Ishikawa (cell line): Measurements from ENCODE around the gene KDM1A.

ENCODE experiments used
- CEBPB ChIP-seq: IDR thresholded peaks from 2 replicates; pipeline ENCODE4 v1.6.1; 2012
- CREB1 ChIP-seq: IDR thresholded peaks from 2 replicates; pipeline ENCODE4 v1.6.1; 2012; ENCODE audit warnings: low read depth
- EGR1 ChIP-seq: IDR thresholded peaks from 2 replicates; pipeline ENCODE4 v1.6.1; 2012
- EP300 ChIP-seq: IDR thresholded peaks from 2 replicates; pipeline ENCODE4 v1.6.1; 2012; ENCODE audit warnings: borderline replicate concordance
- FOXM1 ChIP-seq: IDR thresholded peaks from 2 replicates; pipeline ENCODE4 v1.6.1; 2012; ENCODE audit warnings: low read depth, borderline replicate concordance
- MAX ChIP-seq: IDR thresholded peaks from 2 replicates; pipeline ENCODE4 v1.6.1; 2012
- RAD21 ChIP-seq: IDR thresholded peaks from 2 replicates; pipeline ENCODE4 v1.6.1; 2012; ENCODE audit warnings: low read depth
- REST ChIP-seq: IDR thresholded peaks from 2 replicates; pipeline ENCODE4 v1.6.1; 2012; ENCODE audit warnings: low read depth, mild to moderate bottlenecking
- TAF1 ChIP-seq: IDR thresholded peaks from 2 replicates; pipeline ENCODE4 v1.6.1; 2012; ENCODE audit warnings: low read depth, mild to moderate bottlenecking
- TCF12 ChIP-seq: IDR thresholded peaks from 2 replicates; pipeline ENCODE4 v1.6.1; 2012; ENCODE audit warnings: low read depth
- TEAD4 ChIP-seq: IDR thresholded peaks from 2 replicates; pipeline ENCODE4 v1.6.1; 2012
- USF1 ChIP-seq: IDR thresholded peaks from 2 replicates; pipeline ENCODE4 v1.6.1; 2012
- YY1 ChIP-seq: IDR thresholded peaks from 2 replicates; pipeline ENCODE4 v1.6.1; 2012; ENCODE audit warnings: low read depth
- ZBTB7A ChIP-seq: IDR thresholded peaks from 2 replicates; pipeline ENCODE4 v1.6.1; 2012; ENCODE audit warnings: low read depth

GRCh38 chr1:23065385-23065784 lies 46.1 kb downstream of the KDM1A start:
- TF ChIP-seq TAF1 (no peak), ZBTB7A (no peak), MAX (no peak), CEBPB (no peak), EP300 (no peak), RAD21 (no peak), REST (no peak), TEAD4 (no peak), FOXM1 (no peak), YY1 (no peak), CREB1 (no peak), EGR1 (no peak), TCF12 (no peak), USF1 (no peak)
